GM12873 (cell line): ENCODE results near the gene SOX9.

Experiments used
- TF ChIP-seq, protein P1 (sequence below): IDR thresholded peaks from 2 replicates; pipeline ENCODE4 v1.5.1; 2012; ENCODE audit warnings: low read depth, mild to moderate bottlenecking, moderate library complexity, low read length, control low read depth; ENCODE audit not compliant: insufficient read depth; ENCODE audit errors: missing control alignments

SOX9 gene

DNA sequence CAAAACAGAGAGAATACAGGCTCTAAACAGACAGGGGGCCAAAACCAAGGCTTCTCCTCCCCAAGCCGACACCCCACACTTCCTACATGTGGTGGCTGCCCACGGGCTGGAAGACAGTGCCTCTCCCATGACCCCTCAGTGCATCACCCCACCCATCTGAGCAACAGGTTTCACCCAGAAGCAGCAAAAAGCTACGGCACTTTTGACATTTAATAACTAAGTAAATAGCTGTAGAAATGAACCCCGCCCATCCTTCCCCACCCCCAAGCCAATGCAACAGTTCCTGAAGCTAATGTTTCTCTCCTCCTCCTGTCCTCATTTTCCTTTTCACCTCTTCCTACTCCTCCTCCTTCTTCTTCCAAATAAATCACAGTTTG is 9.9 kb upstream of the SOX9 start:
- TF ChIP-seq, protein P1, sequence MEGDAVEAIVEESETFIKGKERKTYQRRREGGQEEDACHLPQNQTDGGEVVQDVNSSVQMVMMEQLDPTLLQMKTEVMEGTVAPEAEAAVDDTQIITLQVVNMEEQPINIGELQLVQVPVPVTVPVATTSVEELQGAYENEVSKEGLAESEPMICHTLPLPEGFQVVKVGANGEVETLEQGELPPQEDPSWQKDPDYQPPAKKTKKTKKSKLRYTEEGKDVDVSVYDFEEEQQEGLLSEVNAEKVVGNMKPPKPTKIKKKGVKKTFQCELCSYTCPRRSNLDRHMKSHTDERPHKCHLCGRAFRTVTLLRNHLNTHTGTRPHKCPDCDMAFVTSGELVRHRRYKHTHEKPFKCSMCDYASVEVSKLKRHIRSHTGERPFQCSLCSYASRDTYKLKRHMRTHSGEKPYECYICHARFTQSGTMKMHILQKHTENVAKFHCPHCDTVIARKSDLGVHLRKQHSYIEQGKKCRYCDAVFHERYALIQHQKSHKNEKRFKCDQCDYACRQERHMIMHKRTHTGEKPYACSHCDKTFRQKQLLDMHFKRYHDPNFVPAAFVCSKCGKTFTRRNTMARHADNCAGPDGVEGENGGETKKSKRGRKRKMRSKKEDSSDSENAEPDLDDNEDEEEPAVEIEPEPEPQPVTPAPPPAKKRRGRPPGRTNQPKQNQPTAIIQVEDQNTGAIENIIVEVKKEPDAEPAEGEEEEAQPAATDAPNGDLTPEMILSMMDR = no peak

DNA sequence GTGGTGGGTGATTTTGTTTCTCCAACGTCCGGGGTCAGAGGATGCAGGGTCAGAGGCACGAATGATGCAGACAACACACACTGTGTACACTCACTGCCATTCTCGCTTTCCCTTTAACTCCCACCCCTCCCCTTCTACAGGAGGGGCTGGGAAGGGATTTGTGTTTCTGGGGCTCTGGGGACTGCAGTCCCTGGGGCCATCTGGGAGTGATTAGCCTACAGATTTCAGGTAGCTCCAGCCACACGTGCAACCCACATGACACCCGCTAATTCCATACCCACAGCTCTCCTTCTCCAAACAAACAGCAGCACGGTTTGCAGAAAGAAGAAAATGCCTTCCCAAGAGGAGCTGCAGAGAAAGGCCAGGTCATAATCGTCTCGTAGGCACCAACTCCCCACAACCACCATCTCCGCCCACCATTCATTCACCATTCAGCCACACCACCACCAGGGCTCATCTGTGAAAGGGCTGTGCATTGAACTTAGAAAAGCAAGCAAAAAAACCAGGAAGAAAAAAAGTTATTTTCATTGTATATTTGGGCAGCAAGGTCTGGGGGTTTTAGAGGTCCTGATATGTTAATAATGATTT is 9.4 kb upstream of the SOX9 start:
- TF ChIP-seq, protein P1 = no peak

DNA sequence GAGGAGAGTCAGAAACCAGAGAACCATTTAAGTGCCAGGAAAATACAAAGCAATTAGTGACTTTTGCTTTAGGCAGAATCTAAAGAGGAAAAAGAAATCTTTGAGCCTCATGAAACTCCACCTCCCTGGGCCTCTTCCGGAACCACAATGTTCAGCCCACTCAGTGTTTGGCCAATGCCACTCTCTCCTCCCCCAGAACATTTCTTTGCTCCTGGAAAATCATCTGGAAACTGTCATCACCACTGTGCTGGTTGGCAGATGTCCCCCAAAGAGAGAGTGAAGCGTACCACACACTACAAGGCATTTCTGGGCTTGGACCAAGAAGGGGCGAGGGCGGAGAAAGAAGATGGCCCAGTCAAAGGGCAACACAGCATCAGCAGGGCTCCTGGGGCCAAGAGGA is 7.1 kb upstream of the SOX9 start:
- TF ChIP-seq, protein P1 = no peak

DNA sequence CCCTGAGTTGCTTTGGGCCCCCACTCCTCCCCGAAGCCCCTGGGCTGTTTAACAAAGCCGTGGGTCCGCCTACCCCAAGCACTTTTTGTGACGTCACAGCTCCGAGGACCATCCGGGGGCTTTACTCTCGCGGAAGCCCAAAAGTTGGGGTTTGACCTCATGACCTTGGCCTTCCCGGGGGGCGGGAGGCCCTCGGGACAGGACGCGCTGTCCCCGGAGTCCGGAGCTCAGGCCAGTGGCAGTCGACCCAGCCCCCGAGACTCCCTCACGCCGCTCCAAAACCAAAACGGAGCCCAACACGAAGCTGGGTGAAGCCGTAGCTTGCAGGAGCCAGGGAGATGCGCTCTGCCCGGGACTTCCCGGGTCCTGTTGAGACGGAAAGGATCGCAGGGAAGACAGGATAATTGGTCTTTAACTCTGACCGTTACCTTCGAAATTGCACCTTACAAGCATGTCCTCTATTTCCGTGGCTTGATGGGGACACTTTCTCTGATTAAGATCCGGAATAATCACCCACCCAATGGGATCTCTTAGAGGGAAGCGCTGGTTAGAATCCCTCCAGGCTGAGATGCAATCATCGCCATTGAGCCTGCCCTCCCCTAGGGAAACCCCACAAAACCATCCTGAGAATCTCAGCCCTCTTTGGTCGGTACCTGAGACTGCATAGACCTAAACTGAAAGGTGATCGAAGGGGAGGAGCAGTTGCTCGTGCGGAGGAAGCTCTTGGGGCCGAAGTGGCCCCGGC is 4.9 kb upstream of the SOX9 start:
- TF ChIP-seq, protein P1 = no peak

DNA sequence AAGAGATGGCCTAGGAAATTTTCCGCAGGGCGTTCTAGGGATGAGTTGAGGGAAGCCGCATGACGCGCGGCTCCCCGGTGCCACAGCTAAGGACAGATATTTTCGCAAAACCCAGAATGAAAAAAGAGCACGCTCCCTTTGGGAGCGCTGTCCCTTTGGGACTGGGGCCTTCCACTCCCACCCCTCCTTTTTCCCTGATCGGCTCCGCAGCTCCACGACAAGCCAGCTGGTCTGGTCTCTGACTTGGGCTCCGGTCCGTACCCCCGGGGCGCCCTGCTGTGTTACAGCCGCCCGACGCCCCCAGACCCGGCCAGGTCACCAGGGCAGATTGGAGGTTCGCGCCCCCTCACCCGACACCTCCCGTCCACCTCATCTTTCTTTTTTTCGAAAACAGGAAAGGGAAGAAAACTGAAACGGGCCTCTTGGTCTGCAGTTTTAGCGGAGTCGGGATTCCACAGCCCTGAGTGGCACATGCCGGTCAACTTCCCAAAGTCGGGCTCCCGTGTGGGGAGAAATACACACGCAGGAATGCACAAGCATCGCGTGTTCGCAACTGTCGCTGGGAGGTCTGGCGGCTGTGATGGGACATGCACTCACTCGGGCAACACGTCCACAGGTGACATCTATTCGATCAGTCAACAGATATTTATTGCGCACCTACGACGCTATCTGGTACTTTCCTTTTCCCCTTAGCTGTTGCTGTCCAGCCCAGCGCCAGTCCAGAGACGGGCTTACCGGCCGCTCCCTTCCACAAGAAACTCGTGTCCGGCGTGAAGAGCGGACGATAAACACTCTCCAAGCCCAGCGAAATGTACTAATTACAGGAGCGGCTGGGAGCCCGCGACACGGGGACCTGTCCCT is 3.9 kb upstream of the SOX9 start:
- TF ChIP-seq, protein P1 = no peak

DNA sequence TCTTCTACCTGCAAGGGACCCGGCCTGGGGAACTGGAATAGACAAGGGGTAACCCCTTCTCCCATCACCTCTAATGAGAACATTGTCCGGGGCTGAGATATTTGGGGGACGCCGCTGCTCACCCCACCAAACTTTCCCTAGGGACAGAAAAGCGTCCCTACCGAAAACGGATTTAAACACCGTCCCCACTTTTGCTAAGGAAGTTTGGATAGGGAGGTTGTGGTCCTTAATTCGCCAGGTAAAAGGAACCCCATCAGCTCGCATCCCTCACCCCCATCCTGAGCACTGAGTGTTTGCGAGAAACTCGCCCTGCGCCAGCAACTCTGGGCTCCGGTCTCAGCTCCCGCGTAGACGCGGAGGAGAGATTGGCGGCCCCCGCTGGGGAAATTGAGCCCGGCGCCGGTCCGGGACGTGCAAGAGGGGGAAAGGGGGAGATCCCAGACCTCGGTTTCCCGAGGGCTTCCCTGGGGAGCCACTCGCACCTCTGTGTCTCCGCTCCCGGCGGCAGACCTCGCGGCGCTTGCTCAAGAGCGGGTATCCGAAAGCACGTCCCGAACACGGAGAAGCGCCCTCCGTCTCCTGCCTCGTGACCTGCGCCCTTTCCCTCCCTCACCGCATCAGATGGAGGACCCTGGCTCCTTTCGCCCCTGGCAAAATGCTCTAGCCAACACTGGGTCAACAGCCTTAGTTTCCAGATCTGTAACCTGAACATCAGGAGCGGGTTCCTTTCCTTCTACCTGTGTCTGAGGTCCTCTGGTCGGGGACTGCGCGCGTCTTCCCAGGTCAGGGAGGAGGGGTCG is 3.1 kb upstream of the SOX9 start:
- TF ChIP-seq, protein P1 = no peak
